Kidney epithelial cell (primary cell): ENCODE results near the gene NTN5. TPM values are rescaled to one million over a fixed set of nuclear protein-coding genes. Genes with fewer than 3 reads are reported as not detected.
A peak's percentile ranks its signal among the peaks of the same experiment; 100 is the strongest.

ENCODE experiments used
- DNase-seq: peaks from one replicate; pipeline ENCODE4 v3.0.0-alpha.2; 2010; ENCODE audit warnings: low read depth
- H3K27me3 ChIP-seq: 2 replicates; pipeline ENCODE4 v1.6.0; 2011; ENCODE audit warnings: low read length; ENCODE audit not compliant: control insufficient read depth, insufficient read depth
- H3K36me3 ChIP-seq: 2 replicates; pipeline ENCODE4 v1.5.1; 2011; ENCODE audit warnings: low read length; ENCODE audit not compliant: control insufficient read depth, insufficient read depth
- H3K4me3 ChIP-seq: 2 replicates; pipeline ENCODE4 v1.5.1; 2011; ENCODE audit warnings: low read depth, mild to moderate bottlenecking, control low read depth, low read length
- CTCF ChIP-seq: IDR thresholded peaks from 2 replicates; pipeline ENCODE4 v1.5.1; 2011; ENCODE audit warnings: mild to moderate bottlenecking, moderate library complexity, low read length, control low read depth, inconsistent platforms; ENCODE audit not compliant: insufficient read depth, poor library complexity, severe bottlenecking
- total RNA-seq: library from RNA; depleted of rRNA; stranded (reverse); fragments of >200 nt; gene quantifications from 2 replicates; pipeline ENCODE4 v1.2.3, GENCODE V29; 2015

NTN5 gene
- not detected in 2 replicates for total RNA-seq

DNA sequence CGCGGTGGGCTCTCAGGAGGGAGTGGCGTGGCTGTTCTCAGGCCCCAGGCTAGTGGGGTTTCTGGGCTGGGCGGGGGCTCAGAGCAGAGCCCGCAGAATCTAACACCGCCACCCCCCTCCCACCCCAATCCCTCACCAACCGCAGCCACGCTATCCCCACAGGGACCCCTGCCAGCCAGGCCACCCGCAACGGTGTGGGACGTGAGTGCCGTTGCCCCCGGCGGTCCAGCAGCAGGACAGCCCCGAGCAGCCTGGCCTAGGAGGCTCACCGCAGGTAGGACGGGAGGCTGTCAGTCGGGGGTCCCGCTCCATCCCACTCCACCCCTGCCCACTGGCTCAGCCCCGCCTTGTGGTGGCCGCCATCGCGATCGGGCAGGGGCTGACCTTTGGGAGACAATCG, at the start of gene NTN5:
NTN5 (minus strand) TSS at position 24 of the 400 bp plus-strand sequence. CDS start 2,031 bp downstream, outside the sequence.
- DNase-seq = no peak
- no peaks in the 10 kb centered on the region for H3K36me3 ChIP-seq

GRCh38 chr19:48722196-48722708, 49.4 kb upstream of the NTN5 start:
- no peaks in the 10 kb centered on the region for H3K36me3 ChIP-seq
- no peak overlapping the region for H3K4me3 ChIP-seq
- DNase-seq = no peak
- H3K27me3 ChIP-seq = no peaks in the 10 kb centered on the region
- no peak for TF ChIP-seq CTCF

More for the DNA sequence above, at the start of gene NTN5:
- Histone ChIP-seq H3K4me3 (no peak within 1 kb of the TSS), H3K27me3 (peaks cover 6% of the 10 kb centered on the region)
- no peak for TF ChIP-seq CTCF

GRCh38 chr19:48720613-48721296, 47.9 kb upstream of the NTN5 start:
- TF ChIP-seq CTCF = no peak
- DNase-seq = peak; percentile 98
- H3K27me3 ChIP-seq = no peaks in the 10 kb centered on the region
- H3K4me3 ChIP-seq = peak overlapping the region; percentile 76
- H3K36me3 ChIP-seq = no peaks in the 10 kb centered on the region

DNA sequence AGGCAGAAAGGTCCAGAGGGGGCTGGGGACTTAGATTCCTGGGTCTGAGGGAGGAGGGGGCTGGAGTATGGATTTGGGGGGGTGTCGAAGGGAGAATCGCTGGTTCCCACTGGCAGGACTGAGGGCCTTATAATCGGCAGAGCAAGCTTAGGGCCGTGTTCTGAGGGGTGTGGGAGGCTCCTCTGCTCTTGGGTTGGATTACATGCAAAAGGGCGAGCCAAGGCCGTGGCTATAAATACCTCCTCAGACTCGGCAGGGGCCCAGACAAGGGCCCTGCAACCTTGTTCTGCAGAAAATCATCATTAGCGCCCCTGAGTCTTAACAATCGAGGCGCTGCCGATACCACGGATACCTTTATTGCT, 47.4 kb upstream of the NTN5 start:
- no peak for DNase-seq
- H3K4me3 ChIP-seq = peak overlapping the region; percentile 76

GRCh38 chr19:48719263-48720171, 46.7 kb upstream of the NTN5 start, which contains the start of gene MAMSTR:
MAMSTR (minus strand) TSS chr19:48719725; CDS start chr19:48719031, 694 bp downstream.
- H3K27me3 ChIP-seq = no peaks in the 10 kb centered on the region

More for the DNA sequence above, 47.4 kb upstream of the NTN5 start:
- no peak for TF ChIP-seq CTCF
- Histone ChIP-seq H3K27me3 (no peaks in the 10 kb centered on the region), H3K36me3 (no peaks in the 10 kb centered on the region)

More at GRCh38 chr19:48719263-48720171, 46.7 kb upstream of the NTN5 start, which contains the start of gene MAMSTR:
- no peak for TF ChIP-seq CTCF
- Histone ChIP-seq H3K36me3 (no peaks in the 10 kb centered on the region), H3K4me3 (peak within 1 kb of the TSS; percentile 76)
- no peak for DNase-seq
